Neural progenitor cell (in vitro differentiated cells): ENCODE measurements around the gene H2AZ2. TPM values are rescaled to one million over a fixed set of nuclear protein-coding genes. Genes with fewer than 3 reads are reported as not detected.

Experiments used
- DNase-seq: peaks from one replicate; pipeline ENCODE4 v3.0.0-alpha.2; 2016; ENCODE audit warnings: low spot score
- H2AFZ ChIP-seq: fragments of 200-600 bp; sonication (generic); replicated peaks from 2 replicates; pipeline ENCODE4 v1.6.1; 2016; ENCODE audit warnings: antibody characterized with exemption
- H3F3A ChIP-seq: fragments of 200-600 bp; sonication (generic); 2 replicates; pipeline ENCODE4 v1.6.1; 2016; ENCODE audit warnings: antibody characterized with exemption, low read depth
- H3K27ac ChIP-seq: fragments of 200-600 bp; sonication (generic); 2 replicates; pipeline ENCODE4 v1.5.1; 2016; ENCODE audit warnings: mild to moderate bottlenecking
- H3K27me3 ChIP-seq: fragments of 200-600 bp; sonication (generic); 2 replicates; pipeline ENCODE4 v1.6.1; 2016; ENCODE audit warnings: mild to moderate bottlenecking, moderate library complexity
- H3K36me3 ChIP-seq: fragments of 200-600 bp; sonication (generic); 2 replicates; pipeline ENCODE4 v1.5.1; 2016
- H3K4me1 ChIP-seq: fragments of 200-600 bp; sonication (generic); 2 replicates; pipeline ENCODE4 v1.6.1; 2016; ENCODE audit warnings: mixed run types
- H3K4me2 ChIP-seq: fragments of 200-600 bp; sonication (generic); 2 replicates; pipeline ENCODE4 v1.6.1; 2016
- H3K4me3 ChIP-seq: fragments of 200-600 bp; sonication (generic); 2 replicates; pipeline ENCODE4 v1.5.1; 2016
- H3K79me2 ChIP-seq: fragments of 200-600 bp; sonication (generic); 2 replicates; pipeline ENCODE4 v1.6.1; 2016; ENCODE audit warnings: low read depth
- H3K9ac ChIP-seq: fragments of 200-600 bp; sonication (generic); 2 replicates; pipeline ENCODE4 v1.6.1; 2016
- H3K9me3 ChIP-seq: fragments of 200-600 bp; sonication (generic); 2 replicates; pipeline ENCODE4 v1.5.1; 2016; ENCODE audit warnings: low read depth
- H4K20me1 ChIP-seq: fragments of 200-600 bp; sonication (generic); 2 replicates; pipeline ENCODE4 v1.6.1; 2016; ENCODE audit warnings: low read depth
- H3K27ac Mint-ChIP-seq: 3 replicates; pipeline ENCODE4 v1.8.0; 2021; ENCODE audit warnings: mixed read lengths
- H3K27me3 Mint-ChIP-seq: 2 replicates; pipeline ENCODE4 v1.8.0; 2022; ENCODE audit warnings: low read depth, mild to moderate bottlenecking, inconsistent platforms, moderate library complexity, mixed read lengths; ENCODE audit not compliant: insufficient read depth
- H3K36me3 Mint-ChIP-seq: 3 replicates; pipeline ENCODE4 v1.8.0; 2021; ENCODE audit warnings: mixed read lengths
- H3K4me1 Mint-ChIP-seq: 3 replicates; pipeline ENCODE4 v1.8.0; 2021; ENCODE audit warnings: mixed read lengths
- H3K4me3 Mint-ChIP-seq: 3 replicates; pipeline ENCODE4 v1.8.0; 2021; ENCODE audit warnings: mild to moderate bottlenecking, moderate library complexity, mixed read lengths
- H3K9me3 Mint-ChIP-seq: 3 replicates; pipeline ENCODE4 v1.8.0; 2020; ENCODE audit warnings: mixed read lengths
- CTCF ChIP-seq: fragments of 200-600 bp; sonication (generic); IDR thresholded peaks from 2 replicates; pipeline ENCODE4 v1.5.1; 2017; ENCODE audit warnings: antibody characterized with exemption, mild to moderate bottlenecking
- EZH2 ChIP-seq: fragments of 200-600 bp; sonication (generic); IDR thresholded peaks from 2 replicates; pipeline ENCODE4 v1.6.1; 2017; ENCODE audit warnings: antibody characterized with exemption, mild to moderate bottlenecking, moderate library complexity
- EZH2phosphoT487 ChIP-seq: fragments of 200-600 bp; sonication (generic); IDR thresholded peaks from 2 replicates; pipeline ENCODE4 v1.6.1; 2017; ENCODE audit warnings: antibody characterized with exemption
- total RNA-seq: library from RNA; depleted of rRNA; stranded (reverse); fragments of >200 nt; gene quantifications from 2 replicates; pipeline ENCODE4 v1.2.3, GENCODE V29; 2015; ENCODE audit warnings: low replicate concordance

The H2AZ2 gene
- total RNA-seq, 1 donor from 2014 or later = 462 TPM

DNA sequence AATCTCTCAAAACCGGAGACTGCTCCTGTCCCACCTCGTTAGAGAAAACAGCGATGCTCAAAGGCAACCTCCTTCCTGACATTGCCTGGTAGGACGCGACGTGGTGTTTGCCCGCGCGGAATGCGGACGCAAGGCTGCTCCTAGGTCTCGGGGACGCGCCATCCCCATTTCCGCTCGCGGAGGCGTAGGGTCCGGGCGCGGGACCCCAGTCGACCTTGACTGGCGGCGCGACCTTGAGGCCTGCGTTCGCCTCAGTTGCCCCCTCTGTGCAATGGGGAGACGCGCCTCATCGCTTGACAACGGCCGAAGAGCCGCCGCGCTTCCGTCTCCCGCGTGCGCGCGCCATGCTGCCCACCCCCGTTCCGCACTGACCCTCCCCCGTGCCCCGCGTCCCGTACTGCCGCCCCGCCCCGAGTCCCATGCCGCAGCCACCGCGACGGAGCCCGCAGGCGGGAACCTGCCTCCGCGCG is 51.8 kb downstream of the H2AZ2 start:
- peaks cover 53% of the 10 kb centered on the region for H3K79me2 ChIP-seq
- Mint-ChIP-seq H3K4me3 (peak overlapping the region; percentile 97), H3K9me3 (no peaks in the 10 kb centered on the region), H3K36me3 (peaks cover 25% of the 10 kb centered on the region), H3K27ac (peak overlapping the region; percentile 42), H3K27me3 (peaks cover 7% of the 10 kb centered on the region), H3K4me1 (peaks cover 20% of the 10 kb centered on the region)
- peaks cover 39% of the 10 kb centered on the region for H4K20me1 ChIP-seq
- peak overlapping the region; percentile 61 for H2AFZ ChIP-seq
- H3K4me3 ChIP-seq = peak overlapping the region; percentile 74
- peaks cover 12% of the 10 kb centered on the region for H3K36me3 ChIP-seq
- no peak for TF ChIP-seq EZH2phosphoT487
- TF ChIP-seq CTCF = no peak
- no peak for TF ChIP-seq EZH2
- H3K4me2 ChIP-seq = peak overlapping the region; percentile 91
- peaks cover 8% of the 10 kb centered on the region for H3K4me1 ChIP-seq
- no peak overlapping the region for H3K27ac ChIP-seq
- peak; percentile 68 for DNase-seq
- H3K9me3 ChIP-seq = no peaks in the 10 kb centered on the region
- H3F3A ChIP-seq = peaks cover 47% of the 10 kb centered on the region
- H3K9ac ChIP-seq = no peak overlapping the region
- no peaks in the 10 kb centered on the region for H3K27me3 ChIP-seq

- H3K4me2 ChIP-seq = no peak overlapping the region
- peak overlapping the region; percentile 30 for H3K4me3 Mint-ChIP-seq
- peaks cover 8% of the 10 kb centered on the region for H3K4me1 ChIP-seq
- H3K27me3 Mint-ChIP-seq = peaks cover 5% of the 10 kb centered on the region
- H3K27me3 ChIP-seq = no peaks in the 10 kb centered on the region
- H3K9ac ChIP-seq = no peak overlapping the region
- H3K9me3 ChIP-seq = no peaks in the 10 kb centered on the region
- peaks cover 31% of the 10 kb centered on the region for H3F3A ChIP-seq
- no peaks in the 10 kb centered on the region for H3K9me3 Mint-ChIP-seq
- peaks cover 12% of the 10 kb centered on the region for H3K36me3 Mint-ChIP-seq
- peaks cover 14% of the 10 kb centered on the region for H3K4me1 Mint-ChIP-seq
- H3K79me2 ChIP-seq = peaks cover 37% of the 10 kb centered on the region
- H3K36me3 ChIP-seq = peaks cover 1% of the 10 kb centered on the region
- H3K27ac ChIP-seq = no peak overlapping the region
- H4K20me1 ChIP-seq = peaks cover 23% of the 10 kb centered on the region
- DNase-seq = no peak
- H3K27ac Mint-ChIP-seq = no peak overlapping the region
- H3K4me3 ChIP-seq = no peak overlapping the region
- H2AFZ ChIP-seq = no peak overlapping the region
- TF ChIP-seq EZH2phosphoT487 = no peak
Measured at GRCh38 chr7:44794331-44794730, 53.6 kb downstream of the H2AZ2 start.

GRCh38 chr7:44793919-44794318 is 54.0 kb downstream of the H2AZ2 start:
- H3K9me3 Mint-ChIP-seq = no peaks in the 10 kb centered on the region
- Histone ChIP-seq H4K20me1 (peaks cover 19% of the 10 kb centered on the region), H3K36me3 (no peaks in the 10 kb centered on the region), H3K27ac (no peak overlapping the region), H2AFZ (no peak overlapping the region), H3K9ac (no peak overlapping the region), H3K4me1 (peaks cover 8% of the 10 kb centered on the region), H3K79me2 (peaks cover 33% of the 10 kb centered on the region), H3K4me3 (no peak overlapping the region), H3K9me3 (no peaks in the 10 kb centered on the region), H3K4me2 (no peak overlapping the region), H3F3A (peaks cover 26% of the 10 kb centered on the region), H3K27me3 (no peaks in the 10 kb centered on the region)
- no peak overlapping the region for H3K27ac Mint-ChIP-seq
- H3K27me3 Mint-ChIP-seq = peaks cover 5% of the 10 kb centered on the region
- peak overlapping the region; percentile 30 for H3K4me3 Mint-ChIP-seq
- H3K36me3 Mint-ChIP-seq = peaks cover 12% of the 10 kb centered on the region
- no peak for DNase-seq
- TF ChIP-seq EZH2phosphoT487 (no peak), EZH2 (no peak), CTCF (no peak)
- H3K4me1 Mint-ChIP-seq = peaks cover 13% of the 10 kb centered on the region

DNA sequence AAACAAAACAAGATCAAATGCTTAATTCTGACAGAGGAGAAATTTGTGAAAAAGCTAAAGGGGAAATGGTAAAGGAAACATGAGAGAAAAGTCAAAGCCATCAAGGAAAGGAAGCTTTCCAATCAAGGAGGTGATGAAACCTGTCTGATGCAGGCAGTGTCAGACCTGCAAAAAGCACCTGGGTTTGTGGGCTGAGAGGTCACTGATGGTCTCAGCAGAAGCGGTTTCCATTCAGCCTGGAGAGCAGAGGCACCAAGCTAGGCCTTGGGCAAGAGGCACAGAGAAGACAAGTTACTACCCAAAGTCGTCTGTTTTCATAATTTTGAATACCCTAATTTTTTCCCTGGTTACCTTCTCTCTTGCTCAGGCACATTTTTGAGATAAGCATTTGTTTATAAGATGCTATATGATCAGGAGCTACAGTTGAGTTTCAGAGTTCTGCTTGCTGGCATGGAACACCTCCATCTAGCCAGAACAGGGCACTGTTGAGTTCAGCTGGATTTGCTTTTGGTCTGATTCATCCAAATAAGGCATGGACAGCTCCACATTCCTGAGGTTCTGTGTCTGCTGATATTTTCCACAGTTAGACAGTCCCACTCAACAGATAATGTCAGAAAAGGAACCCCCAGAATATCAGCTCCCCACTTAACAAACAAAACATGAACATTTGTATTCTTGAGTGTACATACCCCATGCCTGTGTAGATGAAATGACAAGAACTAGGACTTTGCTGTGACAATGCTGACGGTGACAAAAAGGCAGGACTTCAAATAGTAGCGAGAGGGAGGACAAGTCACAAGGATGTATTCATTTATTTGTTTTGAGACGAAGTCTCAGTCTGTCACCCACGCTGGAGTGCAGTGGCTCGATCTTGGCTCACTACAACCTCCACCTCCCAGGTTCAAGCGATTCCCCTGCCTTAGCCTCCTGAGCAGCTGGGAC is 56.3 kb downstream of the H2AZ2 start:
- Mint-ChIP-seq H3K9me3 (no peaks in the 10 kb centered on the region), H3K27me3 (no peaks in the 10 kb centered on the region), H3K27ac (no peak overlapping the region), H3K36me3 (no peaks in the 10 kb centered on the region), H3K4me1 (no peaks in the 10 kb centered on the region), H3K4me3 (no peak overlapping the region)
- Histone ChIP-seq H3F3A (peaks cover 9% of the 10 kb centered on the region), H3K4me3 (no peak overlapping the region), H3K9me3 (no peaks in the 10 kb centered on the region), H3K27ac (no peak overlapping the region), H3K79me2 (peaks cover 9% of the 10 kb centered on the region), H4K20me1 (no peaks in the 10 kb centered on the region), H3K36me3 (no peaks in the 10 kb centered on the region), H3K4me1 (peaks cover 3% of the 10 kb centered on the region), H2AFZ (no peak overlapping the region), H3K4me2 (no peak overlapping the region), H3K27me3 (no peaks in the 10 kb centered on the region), H3K9ac (no peak overlapping the region)
- no peak for DNase-seq
- TF ChIP-seq EZH2 = no peak
- no peak for TF ChIP-seq EZH2phosphoT487
- TF ChIP-seq CTCF = no peak
